Pons (tissue), 1 donor: ENCODE results near the gene STK32C.

Source experiments
- DNase-seq: peaks from one replicate; pipeline ENCODE4 v3.0.0-alpha.2; 2016; ENCODE audit warnings: low spot score

Gene STK32C

DNA sequence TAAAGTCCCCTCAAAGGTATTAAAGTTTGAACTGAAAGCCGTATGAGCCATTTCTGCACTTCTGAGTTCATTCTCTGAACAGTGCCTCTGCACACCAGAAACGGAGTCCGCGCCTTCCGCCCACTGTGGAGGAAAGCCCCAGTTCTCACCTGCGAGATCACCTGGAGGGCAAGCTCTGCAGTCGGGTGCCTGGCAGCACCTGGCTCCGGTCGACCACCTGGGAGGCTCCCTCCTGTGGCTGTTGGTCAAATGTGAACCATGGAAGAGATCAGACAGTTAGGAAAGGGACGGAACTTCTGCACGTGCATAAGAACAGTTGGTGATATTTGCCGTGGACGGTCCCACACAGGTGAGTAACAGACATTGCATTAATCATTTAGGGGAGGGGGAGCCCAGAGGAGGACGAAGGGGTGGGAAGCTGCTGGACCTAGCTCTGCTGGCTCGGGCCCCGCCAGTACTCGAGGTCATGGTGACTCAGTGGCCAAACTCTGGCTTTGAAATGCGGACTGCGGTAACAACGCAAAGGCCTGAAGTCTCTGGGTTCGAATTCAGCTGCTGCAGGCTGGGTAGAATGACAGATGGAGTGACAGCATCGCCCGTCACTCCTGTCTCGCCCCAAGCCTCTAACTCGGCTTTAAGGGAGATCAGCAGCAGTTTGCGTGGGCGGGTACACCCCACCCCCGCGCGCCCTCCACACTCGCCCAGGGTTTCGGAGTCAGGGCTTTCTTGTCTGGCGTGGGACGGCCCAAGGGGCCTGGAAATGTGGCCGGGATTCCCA is 122.7 kb downstream of the STK32C start:
- DNase-seq = no peak

GRCh38 chr10:132183046-132183445 is 124.7 kb downstream of the STK32C start:
- DNase-seq = peak; percentile 48

DNA sequence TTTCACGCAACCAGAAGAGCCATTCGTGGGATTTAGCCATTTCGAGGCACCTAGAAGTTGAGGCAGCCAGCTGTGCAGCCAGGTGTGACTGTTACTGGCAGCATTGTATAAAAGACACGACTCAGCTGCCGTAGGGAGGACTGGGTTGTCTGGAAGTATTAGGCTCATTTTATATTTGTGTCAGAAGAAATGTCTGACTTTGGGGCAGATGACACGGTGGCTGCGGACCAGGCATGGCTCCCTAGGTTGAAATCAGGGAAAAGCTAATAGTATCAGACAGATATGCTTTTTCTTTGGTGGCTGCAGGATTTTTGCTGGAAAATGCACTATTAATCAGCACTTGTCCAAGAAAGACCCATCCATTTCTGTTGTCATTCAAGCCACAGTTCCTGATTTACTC is 125.2 kb downstream of the STK32C start:
- no peak for DNase-seq

- no peak for DNase-seq
These were observed 125.9 kb downstream of the STK32C start for GRCh38 chr10:132181691-132182425.

GRCh38 chr10:132180736-132181135 is 127.0 kb downstream of the STK32C start:
- DNase-seq = no peak

- DNase-seq = no peak
These were observed 128.0 kb downstream of the STK32C start for GRCh38 chr10:132179551-132180392.

- no peak for DNase-seq
These were observed 128.8 kb downstream of the STK32C start for GRCh38 chr10:132178672-132179545.

GRCh38 chr10:132178046-132178445 is 129.7 kb downstream of the STK32C start:
- no peak for DNase-seq

DNA sequence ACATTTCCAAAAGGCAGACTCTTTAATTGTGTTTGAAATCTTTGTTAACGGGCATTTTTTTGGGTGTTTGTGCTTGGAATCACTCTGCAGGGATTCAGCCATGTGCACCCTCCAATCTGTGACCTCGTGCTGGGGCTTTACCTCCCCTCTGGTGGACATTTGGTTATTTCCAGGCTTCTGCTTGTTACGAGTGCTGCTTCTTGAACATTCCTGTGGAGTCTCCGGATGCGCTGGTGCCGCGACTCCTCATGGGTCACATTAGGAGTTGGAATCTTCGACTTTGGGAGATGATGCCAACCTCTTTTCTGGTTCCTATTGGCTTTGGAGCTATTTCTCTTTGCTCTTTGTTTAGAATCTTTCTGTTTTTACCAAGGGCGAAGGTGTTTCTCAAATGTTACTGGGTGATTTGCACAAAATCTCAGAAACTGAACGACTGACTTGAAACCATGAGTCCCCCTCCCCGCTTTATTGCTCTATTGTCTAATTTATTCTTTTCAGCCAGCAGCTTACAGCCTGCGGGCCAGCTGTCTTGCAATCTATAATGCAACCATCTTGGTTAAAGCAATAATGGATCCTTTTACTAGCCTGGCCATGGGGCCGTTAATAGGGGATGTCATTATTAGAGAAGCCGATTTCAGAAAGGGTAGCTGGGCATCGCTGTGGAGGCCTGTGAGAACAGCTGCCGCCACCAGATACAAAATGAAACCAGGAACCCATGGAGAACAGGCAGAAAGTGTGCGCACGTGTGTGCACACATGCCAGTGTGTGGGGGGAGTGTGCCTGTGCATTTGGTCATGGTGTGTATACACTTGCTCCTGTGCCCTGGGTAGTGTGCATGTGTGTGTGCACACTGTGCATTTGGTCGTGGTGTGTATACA is 130.9 kb downstream of the STK32C start:
- DNase-seq = peak; percentile 65

DNA sequence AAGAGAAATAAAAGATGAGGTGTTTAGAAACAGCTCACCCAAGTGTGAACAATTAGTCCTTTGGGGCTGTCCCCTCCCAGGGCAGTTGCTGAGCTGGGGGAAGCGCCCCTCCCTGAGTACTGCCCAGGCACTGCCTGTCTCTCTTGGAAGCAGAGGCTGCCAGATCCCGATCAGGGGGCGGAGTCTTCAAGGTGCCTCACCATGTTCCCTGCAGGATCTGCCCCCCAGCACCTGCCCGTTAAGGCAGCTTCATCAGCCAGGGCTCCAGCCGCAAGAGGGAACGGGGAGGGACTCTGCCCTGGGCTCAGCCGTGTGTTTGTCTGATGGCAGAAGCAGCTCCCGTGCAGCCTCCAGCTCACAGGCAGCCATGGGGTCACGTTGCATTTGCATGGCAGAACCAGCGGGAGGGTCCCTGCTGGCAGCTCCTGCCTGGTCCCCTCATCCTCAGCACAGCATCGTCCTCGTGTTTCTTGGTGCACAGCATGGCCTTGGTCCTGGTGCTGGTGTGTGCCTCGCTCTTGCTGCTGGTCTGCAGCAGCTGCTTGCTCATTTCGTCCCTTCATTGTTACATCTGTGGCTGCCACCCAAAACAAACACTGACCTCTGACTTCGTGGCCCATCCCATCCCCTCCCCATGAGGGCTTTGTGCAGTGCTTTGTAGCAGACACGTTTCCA is 131.7 kb downstream of the STK32C start:
- peak; percentile 90 for DNase-seq

DNA sequence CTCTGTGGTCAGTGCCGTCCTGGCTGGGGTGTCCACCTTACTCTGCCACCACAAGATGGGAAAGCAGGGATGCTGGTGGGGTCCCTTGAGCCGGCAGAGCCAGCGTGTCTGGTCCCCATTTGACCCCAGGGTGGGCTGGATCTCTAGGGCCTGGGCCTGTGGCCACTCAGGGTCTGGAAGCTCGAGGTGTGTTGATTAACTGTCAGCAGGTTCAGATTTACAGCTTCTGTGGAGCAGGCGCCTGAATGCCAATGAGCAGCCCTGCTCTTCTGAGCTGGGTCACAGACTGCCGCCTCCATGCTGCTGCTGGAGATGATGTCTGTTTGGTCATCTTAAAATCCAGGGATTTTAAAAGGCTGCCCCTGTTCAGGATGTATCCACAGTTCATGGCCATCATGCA is 132.3 kb downstream of the STK32C start:
- no peak for DNase-seq

DNA sequence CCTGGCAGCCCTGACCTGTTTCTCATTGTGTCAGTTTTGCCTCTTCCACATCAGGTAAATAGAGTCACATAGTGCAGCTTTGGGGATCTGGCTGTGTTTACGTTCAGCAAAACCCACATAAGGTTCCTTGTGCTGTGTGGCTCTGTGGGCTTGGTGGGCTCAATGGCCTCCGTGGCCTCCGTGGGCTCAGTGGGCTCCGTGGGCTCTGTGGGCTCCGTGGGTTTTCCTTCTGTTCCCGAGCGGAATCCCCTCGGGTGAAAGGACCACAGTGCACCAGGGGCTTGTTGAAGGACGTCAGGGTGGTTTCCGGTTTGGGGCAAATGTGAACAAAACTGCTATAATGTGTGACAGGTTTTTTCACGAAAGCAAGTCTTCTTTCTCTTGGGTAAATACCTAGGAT is 133.5 kb downstream of the STK32C start:
- DNase-seq = no peak

DNA sequence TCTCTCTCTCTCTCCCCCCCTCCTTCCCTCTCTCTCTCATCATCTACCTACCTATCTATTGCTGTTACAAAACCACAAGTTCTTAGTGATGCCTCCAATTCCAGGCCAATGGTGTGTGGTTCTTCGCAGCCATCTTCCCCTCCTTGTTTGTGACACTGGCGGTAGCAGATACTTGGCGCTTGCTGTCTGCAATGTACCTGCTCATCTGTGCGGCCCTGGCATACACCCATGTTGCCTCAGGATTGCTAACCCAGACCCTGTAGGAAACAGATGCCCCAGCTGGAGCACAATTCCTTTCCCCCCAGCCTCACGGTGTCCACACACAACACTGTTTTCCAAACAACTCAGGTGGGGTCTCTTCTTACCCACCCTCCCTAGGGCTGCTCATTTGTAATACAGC is 134.6 kb downstream of the STK32C start:
- no peak for DNase-seq

DNA sequence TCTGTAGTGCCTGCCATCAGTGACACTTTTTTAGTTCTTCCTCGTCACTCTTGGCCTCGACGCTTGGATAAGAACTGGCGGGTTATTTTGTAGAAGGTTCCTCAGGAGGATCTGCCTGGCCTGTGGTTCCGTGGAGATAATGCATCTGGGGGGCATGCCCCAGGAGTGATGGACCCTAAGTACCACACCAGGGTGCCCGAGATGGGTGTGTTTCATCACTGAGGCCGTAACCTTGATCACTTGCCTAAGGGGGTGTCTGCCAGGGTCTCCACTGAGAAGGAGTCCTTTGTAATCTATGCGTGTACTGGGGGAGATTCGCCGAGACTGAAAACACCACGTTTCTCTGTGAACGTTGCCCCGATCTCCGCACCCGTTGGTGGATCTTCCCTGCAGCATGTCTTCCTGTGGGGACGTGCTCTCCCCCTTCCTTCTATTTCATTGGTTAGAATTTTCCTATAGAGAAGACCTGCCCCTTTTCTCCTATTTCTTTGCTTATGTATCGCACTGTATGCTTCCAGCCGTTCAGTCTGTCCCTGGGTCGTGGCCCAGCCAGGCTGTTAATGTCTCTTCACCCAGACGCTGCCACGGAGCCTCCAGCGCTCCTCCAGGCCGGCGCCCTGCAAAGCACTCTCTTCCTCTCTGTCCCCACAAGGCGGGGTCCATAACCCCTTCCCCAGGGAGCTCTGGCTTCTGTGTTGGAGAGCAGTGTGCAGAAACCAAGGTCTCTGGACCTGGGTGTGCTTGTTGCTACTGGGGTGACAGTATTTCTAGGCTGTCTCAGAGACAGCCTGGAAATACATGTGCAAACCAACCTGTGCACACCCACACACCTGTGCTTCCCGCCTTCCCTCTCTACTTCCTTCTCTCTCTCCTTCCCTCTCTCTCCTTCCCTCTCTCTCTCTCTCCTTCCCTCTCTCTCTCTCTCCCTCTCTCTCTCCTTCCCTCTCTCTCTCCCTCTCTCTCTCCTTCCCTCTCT is 135.4 kb downstream of the STK32C start:
- DNase-seq = no peak

- no peak for DNase-seq
These were observed 137.0 kb downstream of the STK32C start for GRCh38 chr10:132170561-132171361.

DNA sequence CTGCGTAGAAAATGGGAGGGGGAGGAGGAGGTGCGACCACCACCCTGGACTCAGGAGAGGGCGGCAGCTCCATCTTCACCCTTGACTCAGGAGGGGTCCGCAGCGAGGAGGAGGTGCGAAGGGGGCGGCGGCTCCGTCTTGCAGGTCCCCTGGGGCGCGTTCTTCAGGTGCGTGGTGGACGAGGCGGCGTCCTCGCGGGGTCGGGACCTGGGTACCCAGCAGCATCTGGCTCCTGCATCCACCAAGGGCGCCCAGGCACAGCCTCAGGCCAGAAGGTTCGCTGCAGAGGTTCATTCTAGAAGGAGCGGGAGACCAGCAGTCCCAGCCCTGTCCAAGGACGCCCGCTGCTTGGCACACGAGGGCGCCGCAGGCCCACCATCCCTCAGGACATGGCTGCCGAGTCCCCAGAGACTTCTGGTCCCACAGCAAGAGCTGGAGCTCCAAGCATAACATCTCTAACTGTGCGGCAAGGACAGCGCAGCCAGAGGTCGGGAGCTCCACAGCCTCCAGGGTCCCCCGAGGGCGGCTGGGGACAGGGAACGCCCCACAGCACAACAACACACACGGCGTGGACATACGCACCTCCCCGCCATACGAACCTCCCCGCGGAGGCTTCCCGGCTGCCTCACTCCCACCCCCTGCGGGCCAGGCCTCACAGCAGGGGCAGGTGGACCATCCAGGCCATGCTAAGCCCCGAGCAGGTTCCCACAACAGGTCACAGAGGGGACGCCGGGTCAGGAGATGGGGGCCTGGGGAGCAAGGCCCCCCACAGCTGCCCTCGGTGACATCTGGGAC is 137.8 kb downstream of the STK32C start:
- DNase-seq = no peak
